NCI-H2107 treated with DMSO at 0.1 percent for 48 hours (cell line): ENCODE measurements around the gene USP12.

Experiments used
- DNase-seq: peaks from one replicate; lab custom pipeline; 2025; ENCODE audit not compliant: unreplicated experiment; lab: John Stamatoyannopoulos, UW

USP12 gene

GRCh38 chr13:27186295-27186694, 14.7 kb upstream of the USP12 start:
- no peak for DNase-seq

DNA sequence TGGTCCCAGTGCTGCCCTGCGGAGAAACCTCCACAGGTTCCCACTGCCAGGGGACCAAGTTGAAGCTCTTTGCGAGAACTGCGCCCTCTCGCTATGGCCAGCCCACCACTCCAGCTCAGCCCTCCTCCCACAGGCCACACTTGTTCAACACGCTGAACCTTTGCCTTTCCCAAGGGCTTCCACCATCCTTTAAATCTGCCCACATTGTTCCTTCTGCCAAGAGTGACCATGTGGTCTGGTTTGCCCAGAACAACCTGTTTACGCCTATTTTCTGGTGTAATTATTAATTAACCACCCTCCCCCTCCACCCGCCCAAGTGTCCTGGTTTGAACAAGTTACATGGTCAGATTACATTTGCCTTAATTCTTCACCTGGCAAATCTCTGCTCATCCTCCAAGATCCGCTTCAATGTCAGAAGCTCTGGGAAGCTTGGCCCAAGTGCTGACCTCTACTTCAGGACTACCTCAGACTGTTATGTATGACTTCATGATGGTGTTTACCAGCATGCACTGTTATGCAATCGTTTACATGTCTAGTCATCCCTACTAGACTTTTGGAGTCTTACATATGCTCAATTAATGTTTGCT, 12.0 kb upstream of the USP12 start:
- no peak for DNase-seq

GRCh38 chr13:27182844-27183497, 11.4 kb upstream of the USP12 start:
- no peak for DNase-seq

DNA sequence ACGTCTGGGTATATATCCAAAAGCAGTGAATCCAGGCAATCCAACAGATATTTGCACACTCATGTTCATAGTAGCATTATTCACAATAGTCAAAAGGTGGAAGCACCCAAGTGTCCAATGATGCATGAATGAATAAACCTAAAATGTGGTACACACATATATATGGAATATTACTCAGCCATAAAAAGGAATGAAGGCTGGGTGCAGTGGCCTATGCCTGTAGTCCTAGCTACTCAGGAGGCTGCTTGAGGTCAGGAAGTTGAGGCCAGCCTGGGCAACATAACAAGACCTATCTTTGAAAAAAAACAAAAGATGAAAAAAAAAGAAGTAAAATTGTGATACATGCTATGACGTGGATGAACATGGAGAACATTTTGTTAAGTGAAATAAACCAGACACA, 10.4 kb upstream of the USP12 start:
- DNase-seq, result no peak

- no peak for DNase-seq
Observed at GRCh38 chr13:27177852-27178251, 6.2 kb upstream of the USP12 start.

DNA sequence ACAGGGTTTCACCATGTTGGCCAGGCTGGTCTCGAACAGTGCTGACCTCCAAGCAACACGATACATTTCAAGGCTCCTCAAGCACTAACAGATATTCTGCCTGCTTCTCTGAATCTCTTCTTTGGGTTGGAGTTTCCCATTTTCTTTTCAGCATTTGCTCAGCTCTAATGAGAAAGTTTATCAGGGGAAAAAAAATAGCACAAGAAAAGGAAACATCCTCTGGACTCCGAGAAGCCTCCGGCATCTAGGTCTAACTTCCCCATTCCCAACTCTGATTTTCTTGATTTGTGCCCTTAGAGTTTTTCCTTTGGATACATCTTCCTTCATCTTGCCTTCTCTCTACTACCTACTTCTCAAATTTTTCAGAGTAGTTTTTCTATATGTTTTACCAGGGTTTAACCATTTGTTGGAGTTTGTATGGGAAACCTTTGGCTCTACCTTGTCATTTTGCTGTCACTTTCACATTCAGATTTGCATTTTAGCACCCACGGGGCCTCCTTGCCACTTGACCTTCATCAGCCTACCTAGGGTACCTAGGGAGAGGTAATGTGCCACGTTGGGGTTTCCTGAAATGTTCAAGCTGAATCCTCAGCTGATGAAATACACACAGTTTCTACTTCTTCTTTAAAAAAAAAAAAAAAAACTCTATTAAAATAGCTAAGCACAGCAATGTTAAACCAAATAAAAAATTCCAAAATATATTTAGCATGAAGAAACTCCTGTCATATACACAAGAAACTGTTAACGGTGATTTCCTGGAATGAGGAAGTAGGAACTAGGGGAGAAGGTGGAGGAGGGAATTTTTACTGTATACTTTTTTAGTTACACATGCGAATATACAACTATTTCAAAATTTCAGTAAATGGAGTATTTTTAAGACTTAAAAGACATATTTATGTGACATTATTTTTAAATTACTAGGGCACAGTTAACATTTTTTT, 5.1 kb upstream of the USP12 start:
- no peak for DNase-seq

DNA sequence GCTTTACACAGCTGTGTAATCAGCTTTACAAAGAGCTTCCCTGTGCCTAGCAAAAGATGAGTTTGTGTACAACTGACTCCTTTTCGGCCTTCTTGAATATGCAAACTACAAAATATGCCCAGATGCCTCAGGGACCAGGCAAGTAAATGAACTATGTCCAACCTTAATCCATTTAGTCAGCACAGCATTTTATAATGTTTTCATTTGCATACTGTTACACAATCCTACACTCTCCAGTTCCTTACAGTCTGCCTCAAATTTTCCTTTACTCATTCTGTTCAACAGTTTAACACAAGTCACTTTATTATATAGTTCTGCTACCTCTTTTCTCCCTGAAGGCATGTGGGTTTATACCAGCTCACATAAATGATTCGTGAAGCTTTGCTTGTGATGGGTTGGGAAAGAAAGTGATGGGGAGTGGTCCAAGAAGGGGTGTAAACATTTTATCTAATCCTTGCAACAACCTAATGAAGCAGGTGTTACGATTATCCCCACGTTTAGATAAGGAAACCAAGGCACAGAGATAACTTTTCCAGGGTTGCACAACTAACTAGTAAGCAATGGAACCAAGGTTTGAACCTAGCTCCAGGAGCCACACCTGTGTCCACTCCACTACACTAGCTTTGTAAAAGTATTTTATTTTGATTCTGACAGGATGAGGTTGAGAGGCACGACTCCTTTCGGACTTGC, 3.3 kb upstream of the USP12 start:
- no peak for DNase-seq

DNA sequence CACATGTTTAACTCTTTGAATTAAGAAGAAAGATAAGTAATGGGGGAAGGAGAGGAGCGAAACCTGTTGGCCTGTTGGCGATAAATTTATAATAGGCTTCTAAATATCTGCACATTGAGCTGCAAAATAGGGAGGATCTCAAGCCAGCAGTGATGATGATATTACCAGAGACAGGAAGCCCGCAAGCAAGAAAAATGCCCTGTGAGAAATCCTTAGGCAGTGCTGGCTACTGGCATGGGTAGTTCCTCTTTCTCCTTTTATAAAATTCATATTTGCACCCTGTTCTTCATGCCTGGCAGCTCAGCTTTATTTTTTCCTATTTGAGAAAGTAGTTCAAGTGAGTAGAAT, 858 bp upstream of the USP12 start:
- no peak for DNase-seq

GRCh38 chr13:27171827-27172494, 350 bp upstream of the USP12 start:
- peak; percentile 49 for DNase-seq

- peak; percentile 52 for DNase-seq
Observed at GRCh38 chr13:27170516-27171243, 931 bp downstream of the USP12 start.

- no peak for DNase-seq
Observed at GRCh38 chr13:27170221-27170515, 1.4 kb downstream of the USP12 start.

GRCh38 chr13:27168906-27169657, 2.5 kb downstream of the USP12 start:
- DNase-seq, result no peak

DNA sequence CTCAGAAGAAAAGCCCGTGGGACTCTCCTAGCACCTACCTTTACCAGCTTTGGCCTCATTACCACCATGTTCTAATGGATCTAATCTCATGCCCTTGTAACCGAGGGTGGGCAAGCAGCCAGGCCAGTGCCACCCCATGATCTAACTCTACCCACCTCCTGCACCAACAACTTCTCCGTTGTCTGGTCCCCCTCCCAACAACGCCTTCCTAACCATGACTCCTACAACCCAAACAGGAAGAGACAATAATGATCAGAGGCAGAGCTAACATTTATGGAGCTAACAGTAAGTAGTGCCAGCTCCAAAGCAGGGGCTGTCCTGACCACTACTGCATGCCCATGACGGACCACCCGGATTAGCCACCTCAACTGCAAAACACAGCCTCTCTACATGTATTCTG, 3.5 kb downstream of the USP12 start:
- DNase-seq, result no peak

DNA sequence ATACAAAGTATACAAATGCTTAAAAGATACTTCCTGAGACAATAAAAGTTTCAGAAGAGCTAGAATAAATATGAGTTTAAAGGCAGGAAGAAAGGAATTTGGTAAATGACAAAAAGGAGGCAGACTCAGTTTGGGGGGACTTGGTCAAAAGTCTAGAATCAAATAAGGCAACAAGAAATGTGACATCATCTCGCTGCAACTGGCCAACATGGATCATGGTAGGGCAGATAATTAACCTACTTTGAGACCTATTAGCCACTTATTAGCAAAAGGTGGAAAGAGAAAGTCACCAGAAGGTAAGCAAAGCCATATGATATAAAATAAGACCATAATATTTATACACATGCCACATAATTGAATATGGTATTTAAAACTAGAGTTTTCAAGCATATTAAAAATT, 5.3 kb downstream of the USP12 start:
- no peak for DNase-seq

GRCh38 chr13:27161980-27162379, 9.6 kb downstream of the USP12 start:
- DNase-seq, result no peak

GRCh38 chr13:27161423-27161822, 10.2 kb downstream of the USP12 start:
- no peak for DNase-seq

DNA sequence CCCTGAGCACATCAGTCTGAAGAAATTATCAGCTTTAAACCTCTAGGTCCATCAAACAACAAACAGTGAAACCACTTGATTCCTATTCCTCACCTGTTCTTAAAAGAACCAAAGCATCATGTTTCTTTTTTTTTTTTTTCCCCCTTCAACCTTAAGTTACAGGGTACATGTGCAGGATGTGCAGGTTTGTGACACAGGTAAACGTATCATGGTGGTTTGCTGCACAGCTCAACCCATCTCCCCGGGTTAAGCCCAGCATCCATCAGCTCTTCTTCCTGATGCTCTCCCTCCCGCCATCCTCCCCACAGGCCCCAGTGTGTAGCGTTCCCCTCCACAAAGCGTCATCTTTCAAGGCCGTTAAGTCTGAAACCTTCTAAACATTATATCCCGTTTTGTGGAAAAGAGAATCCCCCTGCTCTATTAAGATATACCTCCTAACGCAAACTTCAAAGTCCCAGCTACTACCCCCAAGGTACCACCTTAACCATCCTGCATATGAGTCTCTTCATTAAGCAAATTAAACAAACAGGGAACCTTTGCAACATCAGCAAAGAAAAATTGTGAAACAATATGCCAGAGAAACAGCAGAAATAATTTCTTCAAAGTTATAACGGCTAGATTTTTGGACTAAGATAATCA, 10.8 kb downstream of the USP12 start:
- DNase-seq, result no peak

DNA sequence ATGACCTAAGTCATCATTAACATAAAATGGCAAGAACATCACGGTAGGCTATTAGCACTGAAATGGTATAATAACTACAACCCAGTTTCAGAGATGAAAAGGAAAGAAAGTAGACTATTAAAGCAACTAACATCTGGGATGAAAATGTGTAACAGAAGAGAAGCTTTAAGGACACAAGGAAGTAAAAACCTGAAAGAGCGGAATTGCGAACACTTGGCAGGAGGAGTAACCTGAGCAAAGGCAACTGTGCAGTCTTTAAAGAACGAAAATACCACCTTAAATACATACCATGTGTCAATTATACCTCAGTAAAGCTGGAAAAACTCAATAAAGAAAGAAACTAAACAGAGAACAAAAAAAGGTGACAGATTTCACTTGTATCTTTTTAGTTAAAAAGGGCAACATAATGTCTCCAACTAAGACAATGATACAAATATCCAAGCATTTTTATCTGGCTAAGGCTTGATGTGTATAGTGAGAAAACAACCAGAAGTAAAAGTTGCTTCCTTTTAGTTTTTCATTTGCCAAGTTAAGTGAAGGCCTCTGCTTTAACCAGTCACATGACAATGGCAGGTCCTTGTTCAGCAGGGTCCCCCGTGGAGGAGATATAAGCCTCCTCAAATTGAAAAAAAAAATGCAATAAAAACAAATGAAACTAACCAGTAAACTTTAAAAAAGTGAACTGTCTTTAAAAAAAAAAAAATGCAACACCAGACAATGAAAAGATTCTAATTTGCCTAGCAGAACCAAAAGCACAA, 11.6 kb downstream of the USP12 start:
- DNase-seq, result no peak

DNA sequence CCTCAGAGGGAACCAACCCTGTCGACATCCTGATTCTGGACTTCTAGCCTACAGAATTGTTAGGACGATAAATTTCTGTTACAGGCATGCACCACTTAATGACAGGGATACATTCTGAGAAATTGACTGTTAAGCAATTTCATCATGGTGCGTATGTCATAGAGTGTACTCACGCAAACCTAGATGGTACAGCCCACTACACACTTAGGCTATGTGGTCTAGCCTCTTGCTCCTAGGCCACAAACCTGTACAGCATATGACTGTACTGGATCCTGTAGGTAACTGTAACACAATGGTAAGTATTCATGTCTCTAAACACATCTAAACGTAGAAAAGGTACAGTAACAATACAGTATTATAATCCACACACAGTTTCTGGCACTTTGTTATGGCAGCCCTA, 13.3 kb downstream of the USP12 start:
- DNase-seq, result no peak
